Naive thymus-derived CD8-positive, alpha-beta T cell (primary cell): Measurements from ENCODE around the gene SKI. TPM values are rescaled to one million over a fixed set of nuclear protein-coding genes. Genes with fewer than 3 reads are reported as not detected.
A peak's percentile ranks its signal among the peaks of the same experiment; 100 is the strongest.

Source experiments
- ATAC-seq, 2 donors: fragments of 150-1000 bp; cut with Tn5 transposase in 1 of 2; sonication (Bioruptor Pico), chemical (Tn5 transposase) in 1 of 2; 1 replicate in 1 of 2; 2 replicates in 1 of 2; pipeline ENCODE4 v1.10.0; 2021; ENCODE audit warnings: mild to moderate bottlenecking in 2 of 2, moderate library complexity in 2 of 2
- POLR2A ChIA-PET: fragments of 350-600 bp; sonication (Branson Sonifier 250); formaldehyde crosslinking; loops from one replicate; lab custom pipeline; 2021; ENCODE audit warnings: antibody characterized with exemption; lab: Charles Lee
- DNase-seq, 10 donors: peaks; one replicate each; pipeline versions ENCODE4 v3.0.0 to v3.0.0-alpha.2; 2020 to 2022
- H3K27ac Mint-ChIP-seq, 10 donors: one replicate each; pipeline ENCODE4 v1.8.0; 2020 to 2022; ENCODE audit warnings: mild to moderate bottlenecking in 10 of 10, mixed read lengths in 10 of 10, moderate library complexity in 4 of 10, inconsistent platforms in 1 of 10
- H3K27me3 Mint-ChIP-seq, 5 donors: one replicate each; pipeline ENCODE4 v1.8.0; 2021 to 2022; ENCODE audit warnings: mixed read lengths in 5 of 5
- H3K36me3 Mint-ChIP-seq, 3 donors: one replicate each; pipeline ENCODE4 v1.8.0; 2020 to 2022; ENCODE audit warnings: mixed read lengths in 3 of 3, mild to moderate bottlenecking in 2 of 3, inconsistent platforms in 1 of 3
- H3K4me1 Mint-ChIP-seq, 4 donors: one replicate each; pipeline ENCODE4 v1.8.0; 2021 to 2022; ENCODE audit warnings: mixed read lengths in 4 of 4
- H3K4me3 Mint-ChIP-seq, 10 donors: one replicate each; pipeline ENCODE4 v1.8.0; 2020 to 2022; ENCODE audit warnings: mild to moderate bottlenecking in 10 of 10, mixed read lengths in 10 of 10, moderate library complexity in 6 of 10, inconsistent platforms in 1 of 10
- H3K9me3 Mint-ChIP-seq, 9 donors: one replicate each; pipeline ENCODE4 v1.8.0; 2020 to 2022; ENCODE audit warnings: mixed read lengths in 9 of 9, mild to moderate bottlenecking in 3 of 9, inconsistent platforms in 1 of 9, moderate library complexity in 1 of 9
- polyA plus RNA-seq, 3 donors: library from polyadenylated mRNA; unstranded; fragments of 300-500 nt; fragmentation: Illumina TruSeq; gene quantifications; one replicate each; pipeline ENCODE4 v1.2.3, GENCODE V29; 2021
- total RNA-seq, 8 experiments: library from RNA in 2 of 8; stranded (reverse) in 2 of 8; gene quantifications; one replicate each; pipeline ENCODE4 v1.2.3 and lab custom pipeline; 2021 to 2026

SKI gene
- total and polyA plus RNA-seq, 5 experiments from 2014 or later, result 0.30 to 105 (median 0.80) TPM

DNA sequence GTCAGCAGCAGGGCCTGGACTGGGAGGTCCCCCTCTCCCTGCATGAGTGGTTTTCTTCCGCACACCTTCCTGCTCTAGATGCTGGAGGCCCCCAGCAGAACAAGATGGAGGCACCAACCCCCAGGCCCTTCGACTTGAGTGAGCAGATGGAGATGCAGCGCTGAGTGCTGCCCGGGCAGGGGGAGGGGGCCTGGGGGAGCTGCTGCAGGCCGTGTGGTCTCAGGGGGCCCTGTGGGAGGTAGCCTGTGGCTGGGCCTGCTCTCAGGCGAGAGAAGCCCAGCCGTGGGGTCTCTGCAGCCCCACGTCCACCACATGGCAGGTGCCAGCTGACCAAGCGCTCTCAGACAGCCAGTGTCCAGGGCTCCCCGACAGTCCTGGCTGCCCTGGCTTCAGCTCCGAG, 32.3 kb upstream of the SKI start:
- Mint-ChIP-seq H3K9me3 (no peaks in the 10 kb centered on the region), H3K27ac (peak overlapping the region in 5 of 10 donors; percentile 66 to 97 (median 93)), H3K4me1 (peaks cover 5 to 46% (median 31%) of the 10 kb centered on the region in 4 donors), H3K27me3 (no peaks in the 10 kb centered on the region), H3K4me3 (peak overlapping the region in 3 of 10 donors; percentile 7 to 83 (median 38)), H3K36me3 (no peaks in the 10 kb centered on the region)
- POLR2A ChIA-PET, result interaction anchor here (0.6 to 24.5 kb wide), 14 partner anchors 10 to 360 kb away, joined by 3 to 303 read pairs (median 8); partner anchors contain the start of genes SKI and TNFRSF14
- no peak for DNase-seq
- ATAC-seq, result no peak

DNA sequence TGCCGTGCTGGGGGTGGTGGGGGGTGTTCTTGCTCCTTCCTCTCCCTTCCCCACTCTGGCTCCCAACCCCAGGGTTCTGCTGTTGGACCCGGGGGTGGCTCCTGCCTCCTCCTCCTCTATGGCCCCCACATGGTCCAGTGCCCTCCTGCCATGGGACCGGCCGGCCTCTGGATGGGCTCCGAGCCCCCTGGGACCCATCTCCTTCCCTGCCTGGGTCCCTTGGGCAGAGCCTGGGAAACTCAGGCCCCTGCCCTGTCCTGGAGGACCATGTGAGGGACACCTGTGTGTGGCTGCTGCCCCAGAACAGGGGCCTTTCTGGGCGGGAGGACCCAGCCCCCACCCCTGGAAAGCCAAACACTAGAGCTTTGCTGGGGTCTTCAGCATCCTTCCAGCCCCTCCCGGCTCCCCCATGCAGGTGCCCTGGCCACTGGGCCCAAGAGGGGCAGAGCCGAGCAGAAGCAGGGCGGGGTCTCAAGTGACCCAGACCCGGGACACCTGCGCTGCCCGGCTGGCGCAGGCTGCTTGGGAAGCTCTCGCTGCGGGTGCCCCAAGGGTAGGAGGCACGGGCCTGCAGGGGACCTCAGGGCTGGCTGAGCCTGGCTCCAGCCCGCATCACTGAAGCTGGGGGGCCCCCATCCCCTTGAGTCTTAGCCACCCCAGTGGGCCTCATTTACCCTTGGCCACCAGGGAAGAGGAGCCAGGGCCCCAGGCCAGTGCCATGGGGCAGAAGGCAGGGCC, 31.0 kb upstream of the SKI start:
- no peak for ATAC-seq
- Mint-ChIP-seq H3K27me3 (no peaks in the 10 kb centered on the region), H3K9me3 (no peaks in the 10 kb centered on the region), H3K4me1 (peaks cover 3 to 44% (median 27%) of the 10 kb centered on the region in 4 donors), H3K36me3 (no peaks in the 10 kb centered on the region), H3K4me3 (peak overlapping the region in 1 of 10 donors; percentile 38), H3K27ac (peak overlapping the region in 3 of 10 donors; percentile 36 to 88 (median 80))
- no peak for DNase-seq
- POLR2A ChIA-PET, result interaction anchor here (1.5 to 24.5 kb wide), 6 partner anchors 9 to 219 kb away, joined by 4 to 303 read pairs (median 24); partner anchors contain the start of gene SKI

- Mint-ChIP-seq H3K9me3 (no peaks in the 10 kb centered on the region), H3K27me3 (no peaks in the 10 kb centered on the region), H3K4me1 (peaks cover 3 to 41% (median 26%) of the 10 kb centered on the region in 4 donors), H3K36me3 (no peaks in the 10 kb centered on the region), H3K4me3 (peak overlapping the region in 2 of 10 donors; percentile 26 to 27), H3K27ac (peak overlapping the region in 8 of 10 donors; percentile 13 to 88 (median 72))
- no peak for DNase-seq
- POLR2A ChIA-PET, result interaction anchor here (4.3 to 24.5 kb wide), 2 partner anchors 32 to 184 kb away, joined by 60 to 303 read pairs; partner anchors contain the start of gene SKI
- ATAC-seq, result no peak
These were observed 30.4 kb upstream of the SKI start for GRCh38 chr1:2197707-2198165.

- Mint-ChIP-seq H3K36me3 (no peaks in the 10 kb centered on the region), H3K4me3 (peak overlapping the region; percentile 10 to 89 (median 84)), H3K27me3 (no peaks in the 10 kb centered on the region), H3K27ac (peak overlapping the region; percentile 43 to 95 (median 92)), H3K9me3 (no peaks in the 10 kb centered on the region), H3K4me1 (peaks cover 3 to 42% (median 28%) of the 10 kb centered on the region in 4 donors)
- DNase-seq, result no peak
- ATAC-seq, result no peak
- POLR2A ChIA-PET, result interaction anchor here (0.9 to 24.5 kb wide), 9 partner anchors 8 to 386 kb away, joined by 3 to 303 read pairs (median 8); partner anchors contain the start of genes MORN1, RER1 and SKI
These were observed 29.5 kb upstream of the SKI start for GRCh38 chr1:2198571-2198970.

- peak overlapping the region; percentile 43 to 95 (median 92) for H3K27ac Mint-ChIP-seq
- peak overlapping the region; percentile 79 to 89 (median 85) for H3K4me3 Mint-ChIP-seq
- POLR2A ChIA-PET, result interaction anchor here (0.9 to 24.5 kb wide), 10 partner anchors 9 to 385 kb away, joined by 3 to 303 read pairs (median 7); partner anchors contain the start of genes MORN1, RER1 and SKI
- peak; percentile 54 to 66 for ATAC-seq
- H3K9me3 Mint-ChIP-seq, result no peaks in the 10 kb centered on the region
- peaks cover 1 to 42% (median 28%) of the 10 kb centered on the region in 4 donors for H3K4me1 Mint-ChIP-seq
- H3K36me3 Mint-ChIP-seq, result no peaks in the 10 kb centered on the region
- H3K27me3 Mint-ChIP-seq, result no peaks in the 10 kb centered on the region
- peak; percentile 59 to 89 (median 74) for DNase-seq
These were observed 28.9 kb upstream of the SKI start for GRCh38 chr1:2199042-2199810.

DNA sequence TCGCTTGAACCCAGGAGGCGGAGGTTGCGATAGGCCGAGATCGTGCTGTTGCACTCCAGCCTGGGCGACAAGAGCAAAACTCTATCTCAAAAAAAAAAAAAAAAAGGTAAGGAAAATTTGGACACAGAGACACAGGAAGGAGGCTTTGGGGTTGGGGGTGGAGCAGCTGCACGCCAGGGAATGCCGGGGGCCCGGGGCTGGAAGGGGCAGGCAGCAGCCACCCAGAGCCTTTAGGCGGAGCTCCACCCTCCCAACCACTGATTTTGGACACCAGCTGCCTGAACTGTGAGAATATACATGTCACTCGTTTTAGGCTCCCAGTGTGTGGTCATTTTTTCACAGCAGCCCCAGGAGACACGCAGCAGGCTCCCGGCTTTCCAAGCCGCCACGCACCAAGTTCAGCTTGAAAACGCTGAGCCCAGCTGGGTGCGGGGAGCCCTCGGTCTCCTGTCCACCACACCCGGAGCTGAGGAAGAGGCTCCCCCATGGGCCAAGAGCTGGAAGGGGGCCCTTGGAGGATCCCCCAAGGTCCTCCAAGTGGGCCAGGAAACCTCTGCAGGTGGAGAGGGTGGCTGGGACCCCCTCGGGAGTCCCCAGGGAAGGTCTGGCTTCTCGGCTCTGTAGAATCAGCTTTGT, 27.7 kb upstream of the SKI start:
- no peaks in the 10 kb centered on the region for H3K9me3 Mint-ChIP-seq
- H3K4me3 Mint-ChIP-seq, result no peak overlapping the region
- POLR2A ChIA-PET, result interaction anchor here (1.2 to 24.5 kb wide), 5 partner anchors 29 to 191 kb away, joined by 4 to 303 read pairs (median 9); partner anchors contain the start of genes MORN1, RER1 and SKI
- H3K36me3 Mint-ChIP-seq, result no peaks in the 10 kb centered on the region
- H3K27ac Mint-ChIP-seq, result peak overlapping the region in 6 of 10 donors; percentile 34 to 95 (median 89)
- DNase-seq, result no peak
- ATAC-seq, result no peak
- peaks cover 1 to 43% (median 28%) of the 10 kb centered on the region in 4 donors for H3K4me1 Mint-ChIP-seq
- no peaks in the 10 kb centered on the region for H3K27me3 Mint-ChIP-seq

DNA sequence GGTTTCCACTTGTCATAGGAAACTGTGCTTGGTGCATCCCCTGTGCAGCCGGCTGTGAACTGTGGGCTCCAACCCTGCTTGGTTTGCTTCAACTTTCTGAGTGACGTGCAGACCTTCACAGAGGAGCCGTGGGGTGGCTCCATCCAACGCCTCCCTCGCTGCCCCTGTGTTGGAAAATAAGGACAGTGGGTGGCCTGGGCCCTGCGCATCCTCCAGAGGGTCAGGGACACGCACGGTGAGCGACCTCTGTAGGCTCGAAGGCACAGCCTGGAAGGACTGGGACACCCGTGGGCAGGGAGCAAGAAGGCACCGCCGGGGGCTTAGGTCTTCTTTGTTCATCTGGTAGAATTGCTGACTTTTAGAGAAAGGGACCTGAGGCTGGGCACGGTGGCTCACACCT, 27.1 kb upstream of the SKI start:
- no peak for ATAC-seq
- H3K4me1 Mint-ChIP-seq, result peaks cover 1 to 44% (median 29%) of the 10 kb centered on the region in 4 donors
- no peaks in the 10 kb centered on the region for H3K9me3 Mint-ChIP-seq
- H3K27ac Mint-ChIP-seq, result peak overlapping the region in 4 of 10 donors; percentile 43 to 73 (median 64)
- no peak for DNase-seq
- peak overlapping the region in 1 of 10 donors; percentile 26 for H3K4me3 Mint-ChIP-seq
- POLR2A ChIA-PET, result interaction anchor here (0.6 to 24.5 kb wide), 4 partner anchors 28 to 118 kb away, joined by 3 to 303 read pairs (median 10); partner anchors contain the start of gene SKI
- no peaks in the 10 kb centered on the region for H3K27me3 Mint-ChIP-seq
- H3K36me3 Mint-ChIP-seq, result no peaks in the 10 kb centered on the region

DNA sequence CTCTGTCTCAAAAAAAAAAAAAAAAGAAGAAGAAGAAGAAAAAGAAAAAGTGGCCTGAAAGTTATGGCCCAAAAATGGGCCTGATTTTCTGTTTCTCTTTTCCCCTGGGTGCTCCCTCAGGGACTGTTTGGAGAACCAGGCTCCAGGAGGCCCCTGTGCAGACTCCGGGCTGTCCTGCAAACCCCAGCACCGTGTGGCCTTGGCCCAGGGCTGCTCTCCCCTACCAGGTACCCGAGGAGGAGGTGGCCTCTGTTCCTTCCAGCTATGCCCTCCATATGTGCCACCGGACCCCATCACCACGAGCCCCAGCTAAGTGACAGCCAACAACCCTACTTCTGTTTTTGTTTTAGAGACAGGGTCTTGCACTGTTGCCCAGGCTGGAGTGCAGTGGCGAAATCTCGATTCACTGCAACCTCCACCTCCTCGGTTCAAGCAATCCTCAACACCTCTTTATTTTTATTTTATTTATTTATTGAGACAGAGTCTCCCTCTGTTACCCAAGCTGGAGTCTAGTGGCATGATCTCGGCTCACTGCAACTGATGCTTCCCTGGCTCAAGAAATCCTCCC, 26.0 kb upstream of the SKI start:
- peak overlapping the region in 6 of 10 donors; percentile 13 to 73 (median 50) for H3K27ac Mint-ChIP-seq
- H3K9me3 Mint-ChIP-seq, result no peaks in the 10 kb centered on the region
- H3K36me3 Mint-ChIP-seq, result no peaks in the 10 kb centered on the region
- no peak for DNase-seq
- no peak overlapping the region for H3K4me3 Mint-ChIP-seq
- peaks cover 1 to 50% (median 31%) of the 10 kb centered on the region in 4 donors for H3K4me1 Mint-ChIP-seq
- no peak for ATAC-seq
- POLR2A ChIA-PET, result interaction anchor here (0.6 to 24.5 kb wide), 3 partner anchors 27 to 74 kb away, joined by 3 to 303 read pairs (median 4); partner anchors contain the start of gene SKI
- no peaks in the 10 kb centered on the region for H3K27me3 Mint-ChIP-seq

GRCh38 chr1:2202843-2203601, 25.1 kb upstream of the SKI start:
- POLR2A ChIA-PET, result interaction anchor here (1.0 to 24.5 kb wide), 6 partner anchors 11 to 345 kb away, joined by 4 to 303 read pairs (median 5); partner anchors contain the start of gene SKI
- H3K36me3 Mint-ChIP-seq, result no peaks in the 10 kb centered on the region
- peaks cover 1 to 46% (median 30%) of the 10 kb centered on the region in 4 donors for H3K4me1 Mint-ChIP-seq
- DNase-seq (no peak), ATAC-seq (no peak)
- peak overlapping the region in 6 of 10 donors; percentile 35 to 74 (median 47) for H3K27ac Mint-ChIP-seq
- no peaks in the 10 kb centered on the region for H3K9me3 Mint-ChIP-seq
- H3K4me3 Mint-ChIP-seq, result peak overlapping the region in 1 of 10 donors; percentile 31
- H3K27me3 Mint-ChIP-seq, result no peaks in the 10 kb centered on the region

DNA sequence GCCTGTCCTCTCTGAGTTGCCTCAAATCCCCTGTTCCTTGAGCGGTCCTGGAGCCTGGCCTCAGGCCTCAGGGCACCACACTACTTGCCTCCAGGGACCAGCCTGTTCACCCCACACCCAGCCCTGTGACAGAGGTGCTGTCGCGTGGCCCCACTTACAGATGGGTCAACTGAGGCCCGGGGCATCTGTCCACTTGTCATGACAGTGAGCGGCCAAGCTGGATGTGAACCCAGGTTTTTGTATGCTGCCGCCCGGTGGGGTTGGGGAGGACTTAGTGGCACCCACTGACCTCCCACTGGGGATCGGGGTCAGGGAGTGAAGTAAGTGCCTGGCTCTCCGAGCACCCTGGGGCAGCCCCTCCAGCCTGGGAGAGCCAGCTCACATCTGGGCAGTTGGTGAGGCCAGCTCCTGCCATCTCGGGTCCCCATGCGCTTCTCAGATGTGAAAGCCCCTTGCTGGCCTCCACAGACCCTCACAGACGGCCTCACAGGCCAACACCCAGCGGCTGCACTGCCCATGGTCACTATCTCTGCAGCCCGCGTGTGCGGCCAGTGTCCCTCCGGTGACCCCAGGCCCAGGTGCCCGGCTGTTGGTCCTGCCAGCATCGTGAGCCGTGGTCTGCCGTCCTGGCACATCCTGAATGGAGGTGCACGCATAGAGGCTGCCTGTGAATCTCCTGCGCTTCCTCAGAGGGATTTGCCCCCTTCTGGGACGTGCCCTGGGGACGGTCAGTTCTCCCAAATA, 24.3 kb upstream of the SKI start:
- DNase-seq, result no peak
- peaks cover 1 to 37% (median 25%) of the 10 kb centered on the region in 4 donors for H3K4me1 Mint-ChIP-seq
- H3K36me3 Mint-ChIP-seq, result no peaks in the 10 kb centered on the region
- peak overlapping the region in 4 of 10 donors; percentile 34 to 61 (median 48) for H3K27ac Mint-ChIP-seq
- ATAC-seq, result no peak
- H3K4me3 Mint-ChIP-seq, result no peak overlapping the region
- POLR2A ChIA-PET, result interaction anchor here (1.0 to 24.5 kb wide), 7 partner anchors 9 to 344 kb away, joined by 4 to 303 read pairs (median 5); partner anchors contain the start of genes FAAP20 and SKI
- no peaks in the 10 kb centered on the region for H3K9me3 Mint-ChIP-seq
- no peaks in the 10 kb centered on the region for H3K27me3 Mint-ChIP-seq
